OCI-LY3 (cell line): ENCODE measurements around the gene NOXO1.

Source experiments
- H2AFZ ChIP-seq: fragments of 200-600, 300-600 bp; shearing (Covaris generic); 2 replicates; pipeline ENCODE4 v1.6.0; 2014; ENCODE audit warnings: antibody characterized with exemption, low read depth, low read length
- H3K27ac ChIP-seq: fragments of 200-600, 300-600 bp; sonication (generic); 2 replicates; pipeline ENCODE4 v1.5.1; 2014; ENCODE audit warnings: mild to moderate bottlenecking, low read length, moderate library complexity, mixed read lengths
- H3K27me3 ChIP-seq: fragments of 200-600, 300-600 bp; sonication (generic); 2 replicates; pipeline ENCODE4 v1.6.1; 2014; ENCODE audit warnings: low read depth, low read length, mixed read lengths
- H3K36me3 ChIP-seq: fragments of 200-600, 300-600 bp; sonication (generic); replicated peaks from 2 replicates; pipeline ENCODE3; 2014; ENCODE audit warnings: low read depth, low read length, mixed read lengths
- H3K4me1 ChIP-seq: fragments of 300-600, 200-600 bp; sonication (generic); 2 replicates; pipeline ENCODE4 v1.6.1; 2014; ENCODE audit warnings: low read length, mixed read lengths
- H3K4me2 ChIP-seq: fragments of 200-600, 300-600 bp; sonication (generic); 2 replicates; pipeline ENCODE4 v1.6.1; 2014; ENCODE audit warnings: low read length, mixed read lengths
- H3K4me3 ChIP-seq: fragments of 300-600, 200-600 bp; sonication (generic); 2 replicates; pipeline ENCODE4 v1.5.1; 2014; ENCODE audit warnings: antibody characterized with exemption, mild to moderate bottlenecking, low read length, moderate library complexity
- H3K79me2 ChIP-seq: fragments of 300-600, 200-600 bp; shearing (Covaris generic); 2 replicates; pipeline ENCODE4 v1.6.1; 2014; ENCODE audit warnings: mild to moderate bottlenecking, low read length, mixed read lengths
- H3K9ac ChIP-seq: fragments of 300-600, 200-600 bp; shearing (Covaris generic); 2 replicates; pipeline ENCODE4 v1.6.0; 2014; ENCODE audit warnings: mild to moderate bottlenecking, low read length, moderate library complexity
- H3K9me3 ChIP-seq: fragments of 200-600, 300-600 bp; shearing (Covaris generic); 2 replicates; pipeline ENCODE4 v1.6.1; 2014; ENCODE audit warnings: low read length, mixed read lengths; ENCODE audit not compliant: insufficient read depth
- H4K20me1 ChIP-seq: fragments of 200-600, 300-600 bp; sonication (generic); 2 replicates; pipeline ENCODE4 v1.6.1; 2016; ENCODE audit warnings: low read length, mixed read lengths; ENCODE audit not compliant: insufficient read depth
- CTCF ChIP-seq: fragments of 200-600, 300-600 bp; sonication (generic); IDR thresholded peaks from 2 replicates; pipeline ENCODE4 v1.5.1; 2014; ENCODE audit warnings: antibody characterized with exemption, low read length, low read depth
- EZH2phosphoT487 ChIP-seq: fragments of 200-600 bp; shearing (Covaris generic); IDR thresholded peaks from 2 replicates; pipeline ENCODE4 v1.6.1; 2018; ENCODE audit warnings: antibody characterized with exemption, mixed run types, low read depth

Gene NOXO1

GRCh38 chr16:1991588-1991947 is 10.3 kb upstream of the NOXO1 start:
- Histone ChIP-seq H3K27me3 (no peaks in the 10 kb centered on the region), H2AFZ (no peak overlapping the region), H3K4me2 (no peak overlapping the region), H3K4me1 (0 out of 2 replicates have a peak, but pooled peaks cover 4% of the 10 kb centered on the region), H3K79me2 (no peaks in the 10 kb centered on the region), H3K27ac (no peak overlapping the region), H4K20me1 (no peaks in the 10 kb centered on the region), H3K4me3 (no peak overlapping the region), H3K9ac (no peak overlapping the region), H3K36me3 (peaks cover 4% of the 10 kb centered on the region), H3K9me3 (no peaks in the 10 kb centered on the region)
- TF ChIP-seq EZH2phosphoT487 = no peak

- peak overlapping the region; percentile 66; the same call in 1 of the 2 replicates for H3K4me2 ChIP-seq
- no peak overlapping the region for H3K9ac ChIP-seq
- no peak overlapping the region for H3K27ac ChIP-seq
- no peak for TF ChIP-seq CTCF
- TF ChIP-seq EZH2phosphoT487 = no peak
- no peak overlapping the region for H2AFZ ChIP-seq
- peaks cover 8% of the 10 kb centered on the region for H3K36me3 ChIP-seq
- no peaks in the 10 kb centered on the region for H3K27me3 ChIP-seq
- no peaks in the 10 kb centered on the region for H3K79me2 ChIP-seq
- 0 out of 2 replicates have a peak, but pooled peaks cover 4% of the 10 kb centered on the region for H3K4me1 ChIP-seq
- no peaks in the 10 kb centered on the region for H3K9me3 ChIP-seq
- H3K4me3 ChIP-seq = no peak overlapping the region
- H4K20me1 ChIP-seq = no peaks in the 10 kb centered on the region
Observed at GRCh38 chr16:1991135-1991551, 9.9 kb upstream of the NOXO1 start.

- H3K27ac ChIP-seq = no peak overlapping the region
- peak overlapping the region; percentile 77 for H3K4me3 ChIP-seq
- peak overlapping the region; percentile 66 for H3K4me2 ChIP-seq
Observed at GRCh38 chr16:1990351-1991134, 9.3 kb upstream of the NOXO1 start.

GRCh38 chr16:1990101-1990350 is 8.8 kb upstream of the NOXO1 start:
- TF ChIP-seq EZH2phosphoT487 (no peak), CTCF (no peak)
- Histone ChIP-seq H3K79me2 (peaks cover 9% of the 10 kb centered on the region), H3K9ac (no peak overlapping the region; the same call in 1 of the 2 replicates), H3K9me3 (no peaks in the 10 kb centered on the region), H3K36me3 (peaks cover 14% of the 10 kb centered on the region), H3K4me2 (peak overlapping the region; percentile 66), H2AFZ (no peak overlapping the region), H3K27me3 (no peaks in the 10 kb centered on the region), H3K4me3 (peak overlapping the region; percentile 77), H3K27ac (no peak overlapping the region), H4K20me1 (no peaks in the 10 kb centered on the region), H3K4me1 (peaks cover 13% of the 10 kb centered on the region)

More at GRCh38 chr16:1990351-1991134, 9.3 kb upstream of the NOXO1 start:
- Histone ChIP-seq H4K20me1 (no peaks in the 10 kb centered on the region), H3K36me3 (peaks cover 14% of the 10 kb centered on the region), H3K9ac (peak overlapping the region; percentile 9; the same call in 1 of the 2 replicates), H3K79me2 (peaks cover 4% of the 10 kb centered on the region), H3K4me1 (peaks cover 8% of the 10 kb centered on the region), H3K27me3 (no peaks in the 10 kb centered on the region), H2AFZ (no peak overlapping the region), H3K9me3 (no peaks in the 10 kb centered on the region)
- TF ChIP-seq CTCF = no peak
